ENCODE results near the gene SDHAF2.

- TF ChIP-seq ZNF607 (CRISPR knock-in tag; IDR thresholded peaks at IDR 0.05; ENCODE audit: borderline replicate concordance) (no peak), KLF9 (CRISPR knock-in tag; IDR thresholded peaks at IDR 0.05; ENCODE audit: low read depth) (no peak), SCMH1 (CRISPR knock-in tag; IDR thresholded peaks at IDR 0.05; ENCODE audit: borderline replicate concordance) (no peak), SNAPC2 (CRISPR knock-in tag; IDR thresholded peaks at IDR 0.05) (no peak), ZNF138 (CRISPR knock-in tag; IDR thresholded peaks at IDR 0.05; ENCODE audit: low read depth) (no peak), POLR2A (IDR thresholded peaks at IDR 0.05; ENCODE audit: insufficient read depth in 1 of 2, low read depth in 2 of 2, low read length in 2 of 2) (no peak), CBX1 (IDR thresholded peaks at IDR 0.05; ENCODE audit: low read depth) (no peak)
These were observed 60.2 kb downstream of the SDHAF2 start for GRCh38 chr11:61489833-61490721.
